Astrocyte (in vitro differentiated cells and primary cell): ENCODE data around the gene CREB3L1. TPM values are rescaled to one million over a fixed set of nuclear protein-coding genes. Genes with fewer than 3 reads are reported as not detected.
A peak's percentile ranks its signal among the peaks of the same experiment; 100 is the strongest.

Experiments used
- DNase-seq: peaks from one replicate; pipeline ENCODE4 v3.0.0-alpha.2; 2010; ENCODE audit warnings: low read depth
- FAIRE-seq: peaks from 2 replicates; lab custom pipeline; 2011; peaks lifted over from hg19 to GRCh38; lab: Jason Lieb, UNC
- H2AFZ ChIP-seq: 2 replicates; pipeline ENCODE4 v1.6.0; 2012; ENCODE audit warnings: low read depth, low read length, inconsistent platforms
- H3K27ac ChIP-seq: 2 replicates; pipeline ENCODE4 v1.5.1; 2011; ENCODE audit warnings: low read depth, low read length, inconsistent platforms
- H3K27me3 ChIP-seq: 2 replicates; pipeline ENCODE4 v1.6.0; 2011; ENCODE audit warnings: low read length, inconsistent platforms; ENCODE audit not compliant: insufficient read depth
- H3K36me3 ChIP-seq: 2 replicates; pipeline ENCODE4 v1.5.1; 2011; ENCODE audit warnings: low read length, inconsistent platforms; ENCODE audit not compliant: insufficient read depth
- H3K4me1 ChIP-seq: 2 replicates; pipeline ENCODE4 v1.5.1; 2011; ENCODE audit warnings: low read length, inconsistent platforms; ENCODE audit not compliant: insufficient read depth
- H3K4me2 ChIP-seq: 2 replicates; pipeline ENCODE4 v1.6.0; 2012; ENCODE audit warnings: low read length, inconsistent platforms
- H3K4me3 ChIP-seq: 2 replicates; pipeline ENCODE4 v1.5.1; 2011; ENCODE audit warnings: low read depth, mild to moderate bottlenecking, low read length, inconsistent platforms; ENCODE audit not compliant: insufficient read depth
- H3K79me2 ChIP-seq: 2 replicates; pipeline ENCODE4 v1.6.0; 2012; ENCODE audit warnings: mild to moderate bottlenecking, low read length, inconsistent platforms; ENCODE audit not compliant: insufficient read depth
- H3K9ac ChIP-seq: 2 replicates; pipeline ENCODE4 v1.6.0; 2012; ENCODE audit warnings: mild to moderate bottlenecking, low read length, inconsistent platforms
- H3K9me3 ChIP-seq: 2 replicates; pipeline ENCODE4 v1.5.1; 2012; ENCODE audit warnings: low read depth, mild to moderate bottlenecking, low read length, inconsistent platforms; ENCODE audit not compliant: insufficient read depth
- H4K20me1 ChIP-seq: 2 replicates; pipeline ENCODE4 v1.6.0; 2012; ENCODE audit warnings: low read length, inconsistent platforms; ENCODE audit not compliant: insufficient read depth
- H3K27ac Mint-ChIP-seq: one replicate; pipeline ENCODE4 v1.8.0; 2021; ENCODE audit warnings: mild to moderate bottlenecking, mixed read lengths; ENCODE audit not compliant: unreplicated experiment
- H3K27me3 Mint-ChIP-seq: one replicate; pipeline ENCODE4 v1.8.0; 2021; ENCODE audit warnings: low read depth, mixed read lengths; ENCODE audit not compliant: unreplicated experiment
- H3K36me3 Mint-ChIP-seq: one replicate; pipeline ENCODE4 v1.8.0; 2021; ENCODE audit warnings: low read depth, mixed read lengths; ENCODE audit not compliant: unreplicated experiment
- H3K4me1 Mint-ChIP-seq: one replicate; pipeline ENCODE4 v1.8.0; 2021; ENCODE audit warnings: low read depth, mixed read lengths; ENCODE audit not compliant: unreplicated experiment
- H3K4me3 Mint-ChIP-seq: one replicate; pipeline ENCODE4 v1.8.0; 2021; ENCODE audit warnings: mild to moderate bottlenecking, moderate library complexity, mixed read lengths; ENCODE audit not compliant: unreplicated experiment
- H3K9me3 Mint-ChIP-seq: one replicate; pipeline ENCODE4 v1.8.0; 2021; ENCODE audit warnings: mild to moderate bottlenecking, mixed read lengths; ENCODE audit not compliant: unreplicated experiment
- CTCF ChIP-seq: IDR thresholded peaks from 2 replicates; pipeline ENCODE4 v1.5.1; 2011; ENCODE audit warnings: low read depth, mild to moderate bottlenecking, inconsistent platforms, low read length, moderate library complexity; ENCODE audit not compliant: insufficient read depth
- EZH2 ChIP-seq: IDR thresholded peaks from 2 replicates; pipeline ENCODE4 v1.6.1; 2012; ENCODE audit warnings: mild to moderate bottlenecking, low read length, inconsistent platforms; ENCODE audit not compliant: insufficient read depth
- total RNA-seq: library from RNA; stranded (reverse); gene quantifications from 2 replicates; pipeline ENCODE4 v1.2.1, GENCODE V29; 2021

Gene CREB3L1
- total RNA-seq, 1 donor from 2014 or later, result 324 TPM

- peaks cover 9% of the 10 kb centered on the region for H3K36me3 ChIP-seq
- H3K79me2 ChIP-seq, result no peaks in the 10 kb centered on the region
- FAIRE-seq (no peak), DNase-seq (no peak)
- Mint-ChIP-seq H3K9me3 (peaks cover 1% of the 10 kb centered on the region), H3K4me1 (peaks cover 26% of the 10 kb centered on the region), H3K4me3 (peak overlapping the region; percentile 24), H3K36me3 (peaks cover 14% of the 10 kb centered on the region), H3K27ac (no peak overlapping the region), H3K27me3 (peaks cover 10% of the 10 kb centered on the region)
- H3K4me2 ChIP-seq, result no peak overlapping the region
- peaks cover 4% of the 10 kb centered on the region for H4K20me1 ChIP-seq
- H3K9me3 ChIP-seq, result no peaks in the 10 kb centered on the region
- H3K27ac ChIP-seq, result no peak overlapping the region
- H3K4me3 ChIP-seq, result no peak overlapping the region
- H3K4me1 ChIP-seq, result no peaks in the 10 kb centered on the region
- peaks cover 24% of the 10 kb centered on the region for H3K27me3 ChIP-seq
- H2AFZ ChIP-seq, result no peak overlapping the region
- H3K9ac ChIP-seq, result no peak overlapping the region
- TF ChIP-seq CTCF, result no peak
- TF ChIP-seq EZH2, result no peak
Measured at GRCh38 chr11:46326813-46327416, 49.5 kb downstream of the CREB3L1 start.

GRCh38 chr11:46327829-46328228 lies 50.4 kb downstream of the CREB3L1 start:
- Histone ChIP-seq H3K4me3 (no peak overlapping the region), H3K9me3 (no peaks in the 10 kb centered on the region), H3K9ac (no peak overlapping the region), H3K27ac (no peak overlapping the region), H3K27me3 (peaks cover 32% of the 10 kb centered on the region), H4K20me1 (no peaks in the 10 kb centered on the region), H2AFZ (no peak overlapping the region), H3K36me3 (peaks cover 3% of the 10 kb centered on the region), H3K79me2 (no peaks in the 10 kb centered on the region), H3K4me2 (no peak overlapping the region), H3K4me1 (peaks cover 7% of the 10 kb centered on the region)
- Mint-ChIP-seq H3K9me3 (peaks cover 2% of the 10 kb centered on the region), H3K27ac (peak overlapping the region; percentile 24), H3K4me1 (peaks cover 26% of the 10 kb centered on the region), H3K4me3 (no peak overlapping the region), H3K27me3 (peaks cover 10% of the 10 kb centered on the region), H3K36me3 (peaks cover 8% of the 10 kb centered on the region)
- no peak for FAIRE-seq
- no peak for DNase-seq
- TF ChIP-seq EZH2 (no peak), CTCF (no peak)

- DNase-seq, result no peak
- Histone ChIP-seq H3K36me3 (no peaks in the 10 kb centered on the region), H3K27me3 (peaks cover 45% of the 10 kb centered on the region), H3K4me1 (peaks cover 7% of the 10 kb centered on the region), H3K4me2 (no peak overlapping the region), H3K79me2 (no peaks in the 10 kb centered on the region), H3K4me3 (no peak overlapping the region), H4K20me1 (no peaks in the 10 kb centered on the region), H3K9ac (no peak overlapping the region), H2AFZ (no peak overlapping the region), H3K9me3 (no peaks in the 10 kb centered on the region), H3K27ac (no peak overlapping the region)
- H3K27me3 Mint-ChIP-seq, result peaks cover 20% of the 10 kb centered on the region
- H3K27ac Mint-ChIP-seq, result peak overlapping the region; percentile 81
- no peak for FAIRE-seq
- no peak for TF ChIP-seq CTCF
- peak overlapping the region; percentile 72 for H3K4me3 Mint-ChIP-seq
- peaks cover 2% of the 10 kb centered on the region for H3K9me3 Mint-ChIP-seq
- H3K36me3 Mint-ChIP-seq, result peaks cover 6% of the 10 kb centered on the region
- peaks cover 24% of the 10 kb centered on the region for H3K4me1 Mint-ChIP-seq
Measured at GRCh38 chr11:46330154-46330553, 52.7 kb downstream of the CREB3L1 start.
